NCI-H748 treated with DMSO at 0.1 percent for 48 hours (cell line): ENCODE results near the gene LIMA1.

ENCODE experiments used
- DNase-seq: peaks from one replicate; lab custom pipeline; 2025; lab: John Stamatoyannopoulos, UW

Gene LIMA1

DNA sequence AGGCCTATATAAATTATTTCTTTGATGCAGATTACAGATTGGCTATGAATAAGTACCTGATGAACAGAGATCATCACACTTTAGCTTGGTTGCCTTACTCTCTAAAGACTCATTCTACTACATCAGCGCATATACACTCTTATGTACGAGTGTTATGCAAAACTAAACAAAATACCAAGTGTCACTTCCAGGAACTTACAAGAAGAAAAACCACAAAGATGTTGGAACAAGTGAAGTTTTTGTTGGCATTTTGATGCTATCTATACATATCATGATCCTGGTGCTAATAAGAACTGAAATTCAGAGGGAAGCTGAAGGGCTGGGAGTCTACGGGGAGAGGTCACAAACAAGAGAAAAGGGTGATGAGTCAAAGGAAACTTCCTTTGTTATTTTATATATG lies 68.3 kb downstream of the LIMA1 start:
- DNase-seq = no peak

- no peak for DNase-seq
Observed at GRCh38 chr12:50214018-50214417, 69.3 kb downstream of the LIMA1 start.

DNA sequence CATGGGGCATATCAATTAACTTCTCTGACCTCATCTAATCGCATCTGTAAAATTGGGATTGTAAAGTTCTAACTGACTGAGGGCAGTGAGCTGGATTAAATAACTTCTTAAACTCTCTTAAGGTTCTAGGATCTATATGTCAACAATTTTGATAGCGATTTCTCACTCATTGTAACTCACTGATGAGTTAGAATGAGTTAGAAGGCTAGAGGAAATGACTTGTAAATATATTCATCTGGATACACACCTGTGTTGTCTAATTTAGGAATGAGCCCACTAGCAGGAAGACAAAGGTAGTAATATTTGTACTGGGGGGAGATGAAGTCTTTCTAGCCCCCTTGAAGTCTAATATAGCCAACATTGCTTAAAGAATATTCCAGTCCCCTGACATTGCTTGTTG lies 69.9 kb downstream of the LIMA1 start:
- DNase-seq = no peak

GRCh38 chr12:50212071-50212467 lies 71.3 kb downstream of the LIMA1 start:
- no peak for DNase-seq

DNA sequence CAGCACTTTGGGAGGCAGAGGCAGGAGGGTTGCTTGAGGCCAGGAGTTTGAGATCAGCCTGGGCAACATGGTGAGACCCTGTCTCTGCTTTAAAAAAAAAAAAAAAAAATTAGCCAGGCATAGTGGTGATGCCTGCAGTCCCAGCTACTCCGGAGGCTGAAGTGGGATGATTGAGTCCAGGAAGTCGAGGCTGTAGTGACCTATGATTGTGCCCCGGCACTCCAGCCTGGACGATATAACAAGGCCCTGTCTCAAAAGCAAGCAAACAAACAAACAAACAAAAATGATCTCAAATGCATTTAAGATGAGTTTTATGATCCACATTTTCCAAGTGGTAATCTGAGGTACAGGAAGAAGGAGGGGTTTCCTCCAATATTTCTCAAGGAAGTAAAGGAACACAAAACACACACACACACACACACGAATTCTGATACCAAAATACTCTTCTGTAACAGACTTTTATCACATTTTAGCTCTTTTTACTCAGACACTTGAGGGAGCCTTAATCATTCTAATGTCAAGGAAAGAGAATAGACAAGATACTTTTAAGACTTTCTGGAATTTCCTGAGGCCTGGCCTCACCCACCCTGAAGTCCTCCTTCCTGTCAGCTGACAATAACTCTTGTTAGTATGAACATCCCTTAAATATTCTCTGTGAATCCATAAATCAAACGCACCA lies 71.8 kb downstream of the LIMA1 start:
- no peak for DNase-seq

DNA sequence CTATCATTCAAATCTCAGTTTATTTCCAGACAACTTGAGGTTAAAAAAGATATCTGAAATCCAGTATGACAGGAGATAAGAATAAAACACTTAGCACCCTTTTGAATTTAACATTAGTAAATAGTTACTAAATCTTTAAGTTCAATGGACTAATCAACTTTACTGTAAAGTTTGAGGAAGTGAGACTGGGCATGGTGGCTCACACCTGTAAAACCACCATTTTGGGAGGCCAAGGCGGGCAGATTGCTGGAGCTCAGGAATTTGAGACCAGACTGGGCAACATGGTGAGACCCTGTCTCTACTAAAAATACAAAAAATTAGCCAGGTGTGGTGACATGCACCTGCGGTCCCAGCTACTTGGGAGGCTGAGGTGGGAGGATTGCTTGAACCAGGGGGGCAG lies 75.9 kb downstream of the LIMA1 start:
- no peak for DNase-seq

DNA sequence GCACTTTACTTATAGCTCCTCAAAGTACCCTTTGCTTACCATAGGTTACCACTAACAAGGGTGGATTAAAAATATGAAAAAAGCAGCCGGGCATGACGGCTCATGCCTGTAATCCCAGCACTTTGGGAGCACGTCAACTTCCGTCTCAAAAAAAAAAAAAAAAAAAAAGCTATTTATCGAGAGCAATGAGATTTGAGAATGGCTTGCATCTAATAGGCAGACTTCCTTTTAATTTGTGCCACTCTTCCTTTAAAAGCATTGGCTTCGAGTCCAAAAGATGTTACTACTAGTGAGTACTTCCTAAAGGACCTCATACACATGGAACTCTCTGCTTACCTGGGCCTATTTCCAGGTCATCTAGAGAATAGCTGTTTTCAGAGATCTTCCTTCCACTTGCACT lies 77.7 kb downstream of the LIMA1 start:
- DNase-seq = no peak

- DNase-seq = no peak
Observed at GRCh38 chr12:50203691-50204090, 79.6 kb downstream of the LIMA1 start.

- no peak for DNase-seq
Observed at GRCh38 chr12:50201987-50202521, 81.3 kb downstream of the LIMA1 start.

DNA sequence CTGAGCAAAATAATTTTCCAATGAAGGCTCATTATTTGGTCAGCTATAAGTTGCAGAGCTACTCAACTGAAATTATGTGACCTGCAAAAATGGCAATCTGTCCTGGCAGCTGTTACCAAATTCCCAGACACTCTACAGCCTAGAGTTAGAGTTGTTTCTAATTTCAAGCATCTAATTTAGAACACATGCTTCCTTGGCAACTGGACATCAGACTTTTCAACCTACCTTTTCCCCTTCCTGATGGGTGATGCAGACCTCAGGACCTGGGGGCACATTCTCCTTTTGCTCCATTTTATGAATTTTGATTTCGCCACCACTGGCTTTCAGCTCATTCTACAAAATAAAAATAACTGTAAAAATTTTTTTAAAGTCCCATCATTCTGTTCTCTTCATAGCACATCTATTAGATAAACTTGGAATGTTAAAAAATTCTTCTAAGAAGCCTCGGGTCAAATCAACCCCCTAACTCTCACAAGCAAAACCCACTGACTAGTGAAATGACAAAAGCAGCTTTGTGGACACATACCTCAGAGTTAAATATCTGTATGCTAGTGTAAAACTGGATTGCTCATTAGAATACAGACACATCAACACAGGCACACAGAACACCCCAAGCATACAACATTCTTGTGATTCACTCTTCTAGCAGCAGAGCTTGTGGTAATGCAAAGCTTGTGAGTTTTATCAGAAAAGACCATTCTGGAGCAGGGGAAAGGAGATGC lies 82.6 kb downstream of the LIMA1 start:
- DNase-seq = no peak

DNA sequence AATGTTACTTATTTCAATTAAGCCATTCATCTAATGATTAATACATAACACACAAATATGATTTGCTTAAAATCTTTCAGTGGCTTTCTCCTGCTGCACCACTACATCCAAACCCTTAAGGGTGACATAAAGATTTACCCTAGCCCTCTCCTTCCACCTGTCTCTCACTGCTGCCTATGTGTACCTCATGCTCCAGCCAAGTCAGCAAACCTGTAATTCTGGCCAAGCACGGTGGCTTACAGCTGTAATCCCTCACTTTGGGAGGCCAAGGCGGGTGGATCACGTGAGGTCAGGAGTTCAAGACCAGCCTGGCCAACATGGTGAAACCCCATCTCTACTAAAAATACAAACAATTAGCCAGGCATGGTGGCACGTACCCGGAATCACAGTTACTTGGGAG lies 84.5 kb downstream of the LIMA1 start:
- no peak for DNase-seq

GRCh38 chr12:50197297-50197727 lies 86.0 kb downstream of the LIMA1 start:
- DNase-seq = no peak

GRCh38 chr12:50196537-50196936 lies 86.8 kb downstream of the LIMA1 start:
- DNase-seq = no peak

DNA sequence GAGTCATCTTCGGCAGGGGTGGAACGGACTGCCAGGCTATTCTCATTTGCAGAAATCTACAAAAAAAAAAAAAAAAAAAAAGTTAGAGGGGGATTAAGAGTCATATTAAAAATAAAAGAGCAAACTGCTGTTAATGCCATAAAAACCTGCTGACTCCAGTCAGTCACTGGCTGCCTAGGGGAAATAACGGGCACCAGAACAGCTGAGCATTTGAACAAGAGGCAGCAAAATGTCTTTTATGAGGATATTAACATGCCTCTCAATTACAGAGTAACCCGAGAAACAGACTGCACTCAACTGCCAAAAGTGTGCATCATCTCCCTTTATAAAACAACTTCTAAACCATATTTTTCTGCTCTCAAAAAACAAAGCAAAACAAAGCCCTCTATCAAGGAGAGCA lies 87.5 kb downstream of the LIMA1 start:
- no peak for DNase-seq

DNA sequence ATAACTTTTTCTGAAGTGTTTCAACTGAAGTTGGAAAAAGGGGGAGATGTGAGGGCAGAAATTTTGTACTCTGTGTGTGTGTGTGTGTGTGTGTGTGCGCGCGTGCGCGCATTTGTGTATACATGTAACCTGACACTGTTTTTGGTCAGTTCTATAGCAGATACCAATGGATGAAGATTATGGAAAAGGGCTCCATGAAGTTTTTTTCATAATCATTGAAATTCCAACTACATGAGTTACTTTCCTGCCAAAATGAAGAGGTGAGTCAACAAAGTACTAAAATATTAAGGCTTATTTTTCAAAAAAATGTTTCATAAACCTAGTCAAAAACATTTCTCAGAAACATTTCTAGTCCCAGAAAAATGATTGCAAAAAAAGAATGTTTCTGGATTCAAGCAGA lies 90.4 kb downstream of the LIMA1 start:
- no peak for DNase-seq

DNA sequence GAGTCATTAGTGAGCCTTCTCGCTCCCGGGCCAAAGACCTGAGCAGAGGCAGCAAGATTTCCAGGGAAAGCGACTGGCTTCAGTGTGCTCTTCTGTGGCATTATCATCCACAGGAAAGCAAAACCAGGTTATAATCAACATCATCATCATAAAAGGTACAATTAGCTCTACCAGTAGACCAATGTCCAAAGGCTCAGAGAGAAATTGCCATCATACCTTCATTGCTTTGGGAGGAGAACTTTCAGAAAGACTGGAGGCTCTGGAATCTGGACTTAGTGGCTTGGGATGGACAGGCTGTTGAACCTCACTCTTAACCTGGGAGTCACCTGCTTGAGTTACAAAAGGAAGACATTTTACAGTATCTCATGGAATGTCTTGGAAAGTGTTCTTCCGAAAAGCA lies 91.1 kb downstream of the LIMA1 start:
- DNase-seq = no peak

DNA sequence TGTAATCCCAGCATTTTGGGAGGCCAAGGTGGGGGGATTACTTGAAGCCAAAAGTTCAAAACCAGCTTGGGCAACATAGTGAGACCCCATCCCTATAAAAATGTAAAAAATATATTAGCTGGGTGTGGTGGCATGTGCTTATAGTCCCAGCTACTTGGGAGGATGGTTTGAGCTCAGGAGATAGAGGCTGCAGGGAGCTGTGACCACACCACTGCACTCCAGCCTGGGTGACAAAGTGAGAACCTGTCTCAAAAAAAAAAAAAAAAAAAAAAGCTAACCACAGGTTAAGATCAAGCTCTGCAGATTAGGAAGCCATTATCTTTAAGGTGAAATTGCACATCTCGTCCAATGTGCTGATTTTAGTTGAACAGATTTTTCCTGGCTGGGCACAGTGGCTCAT lies 92.5 kb downstream of the LIMA1 start:
- no peak for DNase-seq

GRCh38 chr12:50188875-50189575 lies 94.3 kb downstream of the LIMA1 start:
- no peak for DNase-seq

GRCh38 chr12:50188241-50188781 lies 95.0 kb downstream of the LIMA1 start:
- no peak for DNase-seq

- DNase-seq = no peak
Observed at GRCh38 chr12:50187084-50187900, 96.0 kb downstream of the LIMA1 start.

GRCh38 chr12:50186681-50187080 lies 96.6 kb downstream of the LIMA1 start:
- no peak for DNase-seq
